ENCODE data around the gene ATP5F1B. TPM values are rescaled to one million over a fixed set of nuclear protein-coding genes. Genes with fewer than 3 reads are reported as not detected.

ATP5F1B gene
- total RNA-seq, 1 experiment from 2014 or later = 999 TPM

- Histone ChIP-seq H3K27me3 (ENCODE audit: control insufficient read depth, insufficient read depth, low read length) (no peaks in the 10 kb centered on the region), H3K4me1 (ENCODE audit: control insufficient read depth, insufficient read depth, low read length) (no peaks in the 10 kb centered on the region; the same call in 1 of the 2 replicates), H3K36me3 (ENCODE audit: control insufficient read depth, insufficient read depth, low read length) (peaks cover 35% of the 10 kb centered on the region), H3K27ac (ENCODE audit: low read length) (no peak overlapping the region), H3K4me3 (ENCODE audit: low read depth in 2 of 2, low read length in 2 of 2) (no peak overlapping the region), H3K9me3 (ENCODE audit: control insufficient read depth, insufficient read depth, low read depth, low read length) (no peaks in the 10 kb centered on the region)
- DNase-seq (ENCODE audit: low read depth, low spot score) = no peak
- BruUV-seq (replicated peaks) = no TSS peak
- no peak for ATAC-seq
- TF ChIP-seq TCF7L2 (IDR thresholded peaks at IDR 0.05; ENCODE audit: low read depth, low read length) = no peak
- TF ChIP-seq SIN3A (IDR thresholded peaks at IDR 0.05; ENCODE audit: borderline replicate concordance, insufficient read depth, low read depth, low read length) = no peak
- TF ChIP-seq CTCF (IDR thresholded peaks at IDR 0.05) = no peak
- TF ChIP-seq REST (IDR thresholded peaks at IDR 0.05; ENCODE audit: insufficient read depth in 1 of 2, low read depth in 2 of 2, low read length in 1 of 2) = no peak
- no peak for TF ChIP-seq POLR2AphosphoS5 (IDR thresholded peaks at IDR 0.05; ENCODE audit: low read depth, low read length)
- POLR2A ChIA-PET = no interaction called here
- CTCF ChIA-PET = no interaction called here
- in situ Hi-C loops (cut with HindIII; ENCODE audit: low pct_unique_long_range_greater_than_20kb, low sequenced_read_pairs) (no loop called here), intact Hi-C loops (cut with micrococcal nuclease; ENCODE audit: unreplicated experiment) (no loop called here)
These were observed 46.7 kb downstream of the ATP5F1B start for GRCh38 chr12:56599041-56599440.

GRCh38 chr12:56596815-56597214 is 49.0 kb downstream of the ATP5F1B start:
- intact Hi-C loops (cut with micrococcal nuclease; ENCODE audit: unreplicated experiment) (no loop called here), in situ Hi-C loops (cut with HindIII; ENCODE audit: low pct_unique_long_range_greater_than_20kb, low sequenced_read_pairs) (no loop called here)
- H3K4me3 ChIP-seq (ENCODE audit: low read depth in 2 of 2, low read length in 2 of 2) = no peak overlapping the region
- ChIA-PET CTCF (no interaction called here), POLR2A (interaction anchor here (0.5 kb wide), 1 partner anchor 573 kb away, joined by 4 read pairs; no protein-coding TSS in a partner anchor)
- no peak for ATAC-seq
- TF ChIP-seq SIN3A (IDR thresholded peaks at IDR 0.05; ENCODE audit: borderline replicate concordance, insufficient read depth, low read depth, low read length) (no peak), REST (IDR thresholded peaks at IDR 0.05; ENCODE audit: insufficient read depth in 1 of 2, low read depth in 2 of 2, low read length in 1 of 2) (no peak), POLR2AphosphoS5 (IDR thresholded peaks at IDR 0.05; ENCODE audit: low read depth, low read length) (no peak), TCF7L2 (IDR thresholded peaks at IDR 0.05; ENCODE audit: low read depth, low read length) (no peak), CTCF (IDR thresholded peaks at IDR 0.05) (no peak)
- H3K36me3 ChIP-seq (ENCODE audit: control insufficient read depth, insufficient read depth, low read length) = peaks cover 27% of the 10 kb centered on the region
- BruUV-seq (replicated peaks) = TSS peak; percentile 58
- no peaks in the 10 kb centered on the region for H3K9me3 ChIP-seq (ENCODE audit: control insufficient read depth, insufficient read depth, low read depth, low read length)
- H3K4me1 ChIP-seq (ENCODE audit: control insufficient read depth, insufficient read depth, low read length) = no peaks in the 10 kb centered on the region; the same call in 1 of the 2 replicates
- no peak overlapping the region for H3K27ac ChIP-seq (ENCODE audit: low read length)
- no peaks in the 10 kb centered on the region for H3K27me3 ChIP-seq (ENCODE audit: control insufficient read depth, insufficient read depth, low read length)
- DNase-seq (ENCODE audit: low read depth, low spot score) = no peak
